Loucy (cell line): ENCODE measurements around the gene EEF1A2.

Experiments used
- EZH2phosphoT487 ChIP-seq: fragments of 200-600 bp; IDR thresholded peaks from 2 replicates; pipeline ENCODE4 v1.6.1; 2018; ENCODE audit warnings: antibody characterized with exemption, mild to moderate bottlenecking, moderate library complexity, borderline replicate concordance
- TF ChIP-seq, protein P1 (sequence below): fragments of 200-600 bp; sonication (generic); conservative IDR thresholded peaks from 2 replicates; pipeline ENCODE4 v1.5.1; 2014; ENCODE audit warnings: mild to moderate bottlenecking, antibody characterized with exemption, low read length

DNA sequence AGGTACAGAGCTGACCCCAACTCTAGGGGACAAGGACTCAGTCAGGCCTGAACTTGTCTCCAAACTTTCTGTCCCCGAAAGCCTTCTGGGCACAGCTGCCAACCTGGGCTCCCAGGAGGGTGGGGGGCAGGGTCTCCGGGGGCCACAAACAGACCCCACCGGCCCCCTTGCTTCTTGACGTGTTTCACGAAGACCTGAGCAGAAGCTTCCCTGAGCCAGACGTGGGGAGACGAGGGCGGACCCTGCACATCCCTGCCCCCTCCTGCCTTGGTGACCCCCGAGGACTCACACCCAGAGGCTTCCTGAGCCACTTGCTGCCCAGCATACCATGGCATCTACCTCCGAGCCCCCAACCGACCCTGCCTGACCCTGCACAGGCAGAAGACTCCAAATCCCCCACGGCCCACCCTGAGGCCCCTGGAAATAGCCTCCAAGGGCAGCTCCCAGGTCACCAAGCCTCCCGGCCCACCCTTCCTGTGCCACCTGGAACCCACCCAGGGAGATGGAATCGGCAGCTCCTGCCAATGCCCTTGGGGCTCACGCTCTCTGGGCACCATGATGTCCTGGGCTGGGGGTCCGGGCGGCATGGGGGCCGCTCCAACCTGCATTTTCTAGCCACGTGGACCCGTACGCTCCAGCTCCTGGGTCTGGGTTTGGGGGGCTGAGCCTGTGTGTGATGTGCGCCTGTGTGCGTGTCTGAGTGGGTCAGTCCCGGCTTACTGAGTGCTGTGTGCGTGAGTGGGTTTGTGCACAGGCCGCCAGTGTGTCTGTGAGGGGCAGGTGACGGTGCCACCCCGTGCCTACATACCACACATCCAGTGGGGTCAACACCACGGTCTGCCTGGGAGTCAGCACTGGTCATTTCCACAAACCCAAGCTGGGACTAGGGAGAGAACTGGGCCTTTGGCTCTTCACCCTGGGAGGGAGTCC, 40.8 kb upstream of the EEF1A2 start:
- TF ChIP-seq, protein P1, sequence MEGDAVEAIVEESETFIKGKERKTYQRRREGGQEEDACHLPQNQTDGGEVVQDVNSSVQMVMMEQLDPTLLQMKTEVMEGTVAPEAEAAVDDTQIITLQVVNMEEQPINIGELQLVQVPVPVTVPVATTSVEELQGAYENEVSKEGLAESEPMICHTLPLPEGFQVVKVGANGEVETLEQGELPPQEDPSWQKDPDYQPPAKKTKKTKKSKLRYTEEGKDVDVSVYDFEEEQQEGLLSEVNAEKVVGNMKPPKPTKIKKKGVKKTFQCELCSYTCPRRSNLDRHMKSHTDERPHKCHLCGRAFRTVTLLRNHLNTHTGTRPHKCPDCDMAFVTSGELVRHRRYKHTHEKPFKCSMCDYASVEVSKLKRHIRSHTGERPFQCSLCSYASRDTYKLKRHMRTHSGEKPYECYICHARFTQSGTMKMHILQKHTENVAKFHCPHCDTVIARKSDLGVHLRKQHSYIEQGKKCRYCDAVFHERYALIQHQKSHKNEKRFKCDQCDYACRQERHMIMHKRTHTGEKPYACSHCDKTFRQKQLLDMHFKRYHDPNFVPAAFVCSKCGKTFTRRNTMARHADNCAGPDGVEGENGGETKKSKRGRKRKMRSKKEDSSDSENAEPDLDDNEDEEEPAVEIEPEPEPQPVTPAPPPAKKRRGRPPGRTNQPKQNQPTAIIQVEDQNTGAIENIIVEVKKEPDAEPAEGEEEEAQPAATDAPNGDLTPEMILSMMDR, result no peak
- TF ChIP-seq EZH2phosphoT487, result no peak
